Stimulated activated naive CD4-positive, alpha-beta T cell treated with Interleukin-2 at 50 U/mL for 16 hours (primary cell): ENCODE measurements around the gene PSMD7.
A peak's percentile ranks its signal among the peaks of the same experiment; 100 is the strongest.

Experiments
- DNase-seq: peaks from one replicate; lab custom pipeline; 2025; lab: John Stamatoyannopoulos, UW

Gene PSMD7

DNA sequence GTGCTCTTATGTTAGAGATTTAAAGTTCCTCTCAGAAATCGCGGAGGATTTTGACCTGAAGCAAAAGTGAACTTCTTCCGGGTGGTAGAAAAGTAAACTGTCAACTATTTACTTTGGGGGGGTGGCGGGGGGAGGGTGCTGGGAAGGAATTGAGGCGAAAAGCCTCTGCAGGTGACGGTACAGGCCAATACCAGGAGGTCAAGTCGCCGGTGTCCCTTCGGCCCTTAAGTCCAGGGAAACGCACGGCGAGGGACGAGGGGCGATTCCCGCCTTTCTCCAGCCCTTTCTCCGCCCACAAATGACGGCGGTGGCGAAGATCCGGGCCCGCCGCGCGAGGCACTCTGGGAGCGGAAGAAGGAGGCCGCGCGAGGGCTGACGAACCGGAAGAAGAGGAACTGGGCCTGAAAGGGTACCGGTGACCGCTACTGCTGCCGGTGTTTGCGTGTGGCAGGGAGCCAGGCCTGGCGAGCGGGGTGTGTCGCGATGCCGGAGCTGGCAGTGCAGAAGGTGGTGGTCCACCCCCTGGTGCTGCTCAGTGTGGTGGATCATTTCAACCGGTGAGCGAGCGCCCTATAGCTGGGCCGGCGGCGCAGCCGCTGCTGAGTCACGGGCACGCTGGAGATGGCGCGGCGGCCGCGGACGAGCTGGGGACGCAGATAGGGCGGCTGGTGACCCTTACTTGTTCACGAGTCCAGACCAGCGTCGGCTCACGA is at the start of gene PSMD7:
PSMD7 (plus strand) TSS at position 383 of the 713 bp plus-strand sequence; CDS start at position 484, 101 bp downstream.
- DNase-seq, result peak; percentile 88

DNA sequence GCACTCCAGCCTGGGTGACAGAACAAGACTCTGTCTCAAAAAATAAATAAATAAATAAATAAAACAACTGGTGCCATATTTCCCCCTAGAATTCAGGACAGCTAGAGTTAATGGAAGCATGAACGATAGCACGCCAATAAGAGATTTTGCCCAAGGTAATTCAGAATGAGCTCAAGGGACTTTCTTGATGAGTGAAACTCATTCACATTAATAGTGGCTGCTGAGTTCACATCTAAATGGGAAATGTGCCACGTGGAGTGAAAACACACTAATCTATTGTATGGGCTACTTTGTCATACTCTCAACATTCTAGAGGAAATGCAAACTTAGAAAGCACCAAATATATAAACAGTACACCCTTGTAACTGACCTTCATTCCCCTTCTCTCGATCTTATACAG is 47.4 kb upstream of the PSMD7 start:
- no peak for DNase-seq

DNA sequence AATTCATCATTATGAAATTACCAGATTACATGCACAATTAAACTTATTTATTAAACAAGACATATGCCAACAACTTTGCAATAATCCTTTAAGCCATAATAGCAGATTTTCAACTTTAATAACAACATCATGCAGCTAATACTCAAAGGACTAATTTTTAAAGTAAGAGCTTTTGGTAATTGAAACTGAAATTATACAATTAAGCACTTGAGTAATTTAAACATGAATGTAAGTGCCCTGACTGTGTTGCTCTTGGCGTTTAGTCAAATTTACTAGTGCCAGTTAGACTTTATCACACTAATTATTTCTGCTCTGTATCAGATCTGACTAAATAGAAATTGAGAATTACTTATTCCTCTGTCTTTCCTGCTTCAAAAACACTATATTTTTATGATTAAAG is 46.8 kb upstream of the PSMD7 start:
- DNase-seq, result no peak

DNA sequence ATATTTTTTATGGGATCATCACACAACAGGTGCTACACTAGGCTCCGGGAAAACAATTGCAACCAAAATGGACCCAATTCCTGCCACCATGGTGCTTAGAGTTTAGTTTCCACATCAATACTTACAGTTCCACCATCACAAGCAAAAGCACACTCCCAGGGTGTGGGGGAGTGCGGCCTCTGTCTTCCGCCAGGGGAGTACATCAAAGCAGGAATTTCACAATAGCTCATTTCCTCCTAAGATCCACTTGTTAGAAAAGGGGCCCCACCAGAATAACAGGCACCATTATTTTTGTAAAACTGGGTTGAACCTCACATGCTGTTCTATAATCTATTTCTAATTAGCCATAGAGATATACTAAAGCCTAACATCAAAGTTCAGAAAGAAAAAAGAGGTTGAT is 44.3 kb upstream of the PSMD7 start:
- no peak for DNase-seq

DNA sequence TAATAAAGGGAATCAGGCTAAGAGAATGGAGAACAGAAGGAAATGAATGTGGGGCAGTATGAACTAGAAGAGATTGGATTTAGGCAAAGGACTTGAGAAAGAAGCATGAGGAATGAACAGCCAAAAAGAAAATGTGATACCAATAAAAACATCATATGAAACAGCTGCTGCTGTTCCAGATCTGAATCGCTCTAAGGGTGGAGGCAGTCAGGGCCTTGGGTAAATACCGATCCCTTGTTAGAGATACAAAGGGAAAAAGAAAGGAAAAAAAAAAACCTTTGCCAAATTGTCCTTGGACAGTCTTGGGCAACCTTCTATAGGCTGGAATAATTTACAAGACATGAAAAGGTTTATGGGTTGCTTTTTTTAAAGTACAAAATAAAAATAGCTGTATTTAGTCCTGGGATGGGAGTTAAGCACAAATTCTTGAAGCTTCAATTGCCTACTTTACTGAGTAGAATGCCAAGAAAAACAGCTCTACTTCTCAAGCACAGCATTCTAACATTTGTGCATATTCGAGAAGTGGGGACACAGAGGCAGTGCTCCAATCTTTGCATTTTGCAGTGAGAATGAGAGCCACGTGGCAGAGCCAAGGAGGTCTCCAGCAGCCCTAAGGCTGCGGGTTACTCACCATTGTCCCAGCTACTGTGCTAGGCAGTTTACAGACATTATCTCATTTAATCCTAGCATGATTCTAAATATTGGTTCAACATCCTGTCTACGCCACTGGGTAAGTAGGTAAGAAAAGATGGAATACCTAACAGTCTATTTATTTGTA is 43.3 kb upstream of the PSMD7 start:
- no peak for DNase-seq

DNA sequence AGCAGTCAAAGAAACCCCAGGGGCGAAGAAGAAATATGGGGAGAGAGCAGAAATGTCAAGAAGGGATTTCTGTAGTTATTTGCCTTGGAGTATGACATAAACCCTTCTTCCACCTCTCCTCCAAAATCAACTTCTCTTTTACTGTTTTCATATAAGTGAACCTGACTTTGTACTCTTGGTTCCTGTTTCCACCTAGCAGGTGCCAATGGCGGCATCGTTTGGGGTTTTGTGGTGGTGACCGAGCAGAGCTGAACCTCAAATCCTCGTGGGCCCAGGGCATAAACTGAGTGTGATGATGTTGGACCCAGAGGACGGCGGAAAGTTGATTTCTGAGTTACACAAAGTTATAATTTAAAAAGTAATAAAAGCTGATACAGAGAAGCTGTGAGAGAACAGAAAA is 39.6 kb upstream of the PSMD7 start:
- DNase-seq, result no peak

DNA sequence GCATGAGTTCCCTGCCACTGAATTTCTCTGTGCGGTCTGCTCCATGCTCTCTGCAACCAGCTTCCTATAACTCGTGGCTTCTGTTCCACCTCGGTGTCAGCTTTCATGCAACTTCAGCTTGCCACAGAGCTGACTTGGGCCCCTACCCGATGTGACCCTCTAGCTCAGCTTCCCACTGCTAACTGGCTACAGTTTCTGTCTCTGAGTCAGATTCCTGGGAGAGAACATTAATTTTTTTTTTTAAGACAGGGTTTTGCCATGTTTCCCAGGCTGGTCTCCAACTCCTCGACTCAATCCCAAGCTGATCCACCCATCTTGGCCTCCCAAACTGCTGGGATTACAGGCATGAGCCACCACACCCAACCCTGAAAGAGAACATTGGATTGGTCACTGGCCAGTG is 35.5 kb upstream of the PSMD7 start:
- no peak for DNase-seq

DNA sequence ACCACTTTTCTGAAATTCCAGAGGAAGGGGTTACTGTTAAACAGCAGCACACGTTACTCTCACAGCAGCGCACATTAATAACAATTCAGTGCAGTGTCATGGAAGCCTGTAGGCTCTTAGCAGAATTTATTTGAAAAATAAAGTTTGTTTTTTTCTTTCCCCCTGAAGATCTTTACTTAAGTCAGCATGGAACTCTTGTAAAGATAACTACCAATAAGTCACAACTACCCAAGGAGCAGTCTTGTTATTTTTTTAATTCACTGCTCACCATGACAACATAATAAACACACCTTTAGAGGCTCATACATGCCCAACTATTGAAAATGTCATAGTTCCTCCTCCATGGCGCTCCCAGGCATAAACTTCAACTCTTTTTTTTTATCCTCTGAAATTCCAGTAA is 31.8 kb upstream of the PSMD7 start:
- no peak for DNase-seq

DNA sequence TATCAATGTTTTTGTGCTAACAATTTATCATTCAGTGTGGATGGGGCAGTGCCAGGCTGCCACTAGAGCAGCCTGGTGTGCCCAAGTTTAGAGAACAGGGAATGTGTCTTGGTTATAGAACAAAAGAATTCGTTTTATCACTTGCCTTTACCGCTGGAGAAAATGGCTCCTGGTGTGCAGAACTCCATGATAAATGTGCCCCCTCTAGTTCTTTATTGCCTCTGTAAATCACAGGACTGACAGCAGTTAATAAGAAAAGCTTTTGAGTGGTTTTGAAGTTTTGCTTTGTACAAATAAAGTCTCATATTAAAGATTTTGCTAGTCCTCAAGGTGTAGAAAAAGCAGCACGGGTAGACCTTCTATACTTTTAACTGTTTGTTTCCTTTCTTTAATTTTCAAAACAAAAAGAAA is 28.2 kb upstream of the PSMD7 start:
- no peak for DNase-seq

DNA sequence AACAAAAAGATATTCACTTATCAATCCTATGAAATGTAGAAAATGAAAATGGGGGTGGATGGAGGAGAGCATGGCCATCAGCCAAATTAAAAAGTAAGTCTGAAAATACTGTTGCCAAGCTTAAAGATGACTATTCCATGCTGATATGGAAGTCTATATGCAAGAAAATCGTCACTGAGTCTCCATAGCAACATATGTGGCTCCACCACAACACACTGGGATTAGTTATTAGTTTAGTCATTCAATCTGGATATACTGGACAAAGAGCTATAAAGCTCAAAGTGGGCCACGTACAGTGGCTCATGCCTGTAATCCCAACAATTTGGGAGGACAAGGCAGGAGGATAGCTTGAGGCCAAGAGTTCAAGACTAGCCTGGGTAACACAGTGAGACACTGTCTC is 24.7 kb upstream of the PSMD7 start:
- no peak for DNase-seq

DNA sequence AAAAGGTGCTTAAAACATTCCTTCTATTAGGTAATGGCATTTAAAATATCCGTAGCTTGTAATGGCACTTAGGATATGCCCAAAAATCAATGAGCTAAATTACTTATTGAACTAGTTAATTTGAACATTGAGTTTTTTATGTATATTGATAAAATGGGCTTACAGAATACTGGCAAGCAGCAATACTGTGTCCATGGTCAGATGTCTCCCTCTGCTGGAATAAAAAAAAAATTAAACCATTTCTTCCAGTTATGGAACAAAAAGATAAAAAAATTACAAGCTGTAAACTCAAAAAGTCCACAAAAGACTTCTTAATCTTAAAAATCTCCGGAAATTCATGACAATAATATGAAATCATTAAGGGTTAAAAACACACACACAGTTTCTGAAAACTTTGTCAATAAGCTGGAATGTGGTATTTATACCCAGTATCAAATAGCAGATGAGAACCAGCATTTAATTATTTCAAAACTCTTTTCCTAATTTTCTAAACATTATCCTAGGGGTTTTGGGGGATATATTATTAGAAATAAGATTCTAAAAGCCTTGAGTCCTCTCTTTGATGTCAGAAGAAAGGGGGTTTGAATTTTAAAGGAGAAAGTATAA is 21.5 kb upstream of the PSMD7 start:
- DNase-seq, result no peak

DNA sequence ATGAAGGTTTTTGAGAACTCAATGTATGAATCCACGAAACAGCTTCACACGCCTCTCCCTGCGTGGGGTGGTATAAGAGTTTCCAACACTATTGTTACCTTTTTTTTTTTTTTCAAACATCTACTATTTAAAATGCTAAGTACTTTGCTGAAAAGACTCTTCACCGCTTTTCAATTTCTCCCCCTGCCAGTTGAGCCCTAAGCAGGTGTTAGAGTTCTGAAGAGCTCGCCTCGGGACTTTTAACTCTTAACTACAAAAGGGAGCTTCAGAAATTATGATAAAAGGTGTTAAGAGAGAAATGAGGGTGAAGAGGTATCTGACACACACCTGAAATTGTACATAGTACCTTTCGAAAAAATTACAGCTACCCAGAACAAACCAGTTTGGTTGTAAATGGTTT is 20.9 kb upstream of the PSMD7 start:
- no peak for DNase-seq

DNA sequence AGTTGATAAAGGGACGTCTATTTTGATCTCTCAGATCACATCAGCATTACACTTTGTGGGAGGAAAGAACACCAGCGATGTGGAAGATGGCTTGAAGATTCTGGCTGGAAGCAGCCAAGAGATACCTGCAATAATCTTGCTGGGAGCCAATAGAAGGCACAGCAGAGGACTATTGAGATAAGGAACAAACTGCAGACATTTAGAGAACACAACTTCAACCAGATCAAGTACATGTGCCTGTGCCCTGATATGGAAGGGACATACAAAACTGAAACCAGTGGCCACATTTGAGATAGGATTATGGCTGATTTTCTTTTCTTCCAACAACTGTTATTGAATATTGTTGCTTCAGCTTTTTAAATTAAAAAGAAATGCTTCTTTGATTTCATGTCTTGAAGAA is 18.6 kb upstream of the PSMD7 start:
- DNase-seq, result no peak

DNA sequence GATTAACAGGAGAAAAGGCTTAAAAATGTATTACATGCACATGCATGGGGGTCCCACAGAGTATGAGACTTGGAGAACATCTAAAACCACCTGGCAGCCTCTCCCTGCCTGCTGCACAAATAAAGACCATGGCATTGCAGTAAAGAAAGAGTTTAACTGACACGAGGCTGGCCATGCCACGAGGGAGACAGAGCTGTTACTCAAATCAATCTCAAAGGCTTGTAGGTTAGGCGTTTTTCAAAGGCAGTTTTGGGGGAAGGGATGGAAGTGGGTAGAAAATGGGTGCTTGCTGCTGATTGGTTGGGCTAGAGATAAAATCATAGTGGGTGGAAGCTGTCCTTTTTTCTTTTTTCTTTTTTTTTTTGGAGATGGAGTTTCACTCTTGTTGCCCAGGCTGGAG is 17.3 kb upstream of the PSMD7 start:
- no peak for DNase-seq

DNA sequence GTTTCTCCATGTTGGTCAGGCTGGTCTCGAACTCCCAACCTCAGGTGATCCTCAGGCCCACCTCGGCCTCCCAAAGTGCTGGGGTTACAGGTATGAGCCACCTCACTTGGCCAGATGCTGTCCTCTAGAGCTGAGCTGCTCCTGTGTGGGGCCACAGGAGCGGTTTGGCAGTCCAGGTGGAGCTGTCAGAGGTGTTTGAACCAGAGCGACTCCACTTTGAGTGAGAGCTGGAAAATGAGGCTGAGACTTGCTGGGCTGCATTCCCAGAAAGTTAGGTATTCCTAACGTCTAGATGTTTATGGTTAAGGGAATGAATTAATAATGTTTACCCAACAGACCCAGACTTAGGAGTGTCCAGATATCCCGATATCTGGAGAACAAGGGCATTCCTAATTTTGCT is 16.8 kb upstream of the PSMD7 start:
- no peak for DNase-seq

DNA sequence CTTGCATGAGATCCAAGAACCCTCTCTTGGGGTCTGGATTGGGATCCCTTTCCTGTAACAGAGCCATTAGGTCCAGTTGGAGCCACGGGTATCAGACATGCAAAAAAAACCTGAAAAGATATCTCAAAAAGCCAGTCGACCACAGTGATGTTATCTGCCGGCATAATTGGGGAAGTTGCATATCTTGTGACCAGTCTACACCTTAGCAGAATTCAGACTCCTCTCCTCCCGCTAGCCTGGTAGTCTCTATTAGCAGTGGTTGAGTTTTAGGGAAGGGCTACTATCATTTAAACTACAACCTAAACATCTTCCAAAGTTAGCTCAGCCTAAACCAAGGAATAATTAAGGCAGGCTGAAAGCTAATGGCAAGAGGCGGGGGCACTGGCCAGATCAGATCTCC is 16.2 kb upstream of the PSMD7 start:
- no peak for DNase-seq

DNA sequence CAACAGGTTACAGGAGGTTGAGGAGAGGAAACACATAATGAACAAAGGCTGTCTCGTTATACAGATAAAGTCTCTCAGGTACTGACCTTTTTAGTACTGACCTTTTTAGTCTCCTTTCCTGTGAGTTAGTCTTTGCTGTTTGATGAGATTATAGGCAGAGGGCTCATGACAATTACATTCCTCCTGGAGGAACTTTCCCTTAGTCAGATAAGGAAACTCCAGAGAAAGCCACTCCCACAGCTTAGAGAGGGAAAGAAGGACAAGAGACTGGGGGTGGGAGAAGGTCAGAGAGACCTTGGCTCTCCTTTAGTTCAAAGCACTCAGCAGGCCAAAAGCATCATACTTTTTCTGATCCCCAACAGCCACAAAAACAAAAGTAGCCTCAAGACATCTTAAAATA is 15.3 kb upstream of the PSMD7 start:
- no peak for DNase-seq

DNA sequence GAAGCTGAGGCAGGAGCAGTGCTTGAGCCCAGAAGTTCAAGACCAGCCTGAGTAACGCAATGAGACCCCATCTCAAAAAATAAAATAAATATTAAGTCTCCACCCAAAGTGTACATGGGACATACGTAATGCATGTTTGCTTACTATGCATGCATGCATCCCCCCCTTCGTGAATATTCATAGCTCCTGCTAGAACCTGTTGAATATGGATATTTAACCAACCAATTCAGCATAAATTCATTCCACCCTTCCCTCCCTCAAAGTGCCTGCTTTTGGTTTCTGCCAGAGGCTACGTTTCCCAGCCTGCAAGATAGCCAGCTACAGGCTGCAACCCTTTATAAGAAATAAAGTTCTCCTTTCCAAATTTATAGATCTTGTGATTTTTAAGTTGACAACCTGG is 12.9 kb upstream of the PSMD7 start:
- no peak for DNase-seq

DNA sequence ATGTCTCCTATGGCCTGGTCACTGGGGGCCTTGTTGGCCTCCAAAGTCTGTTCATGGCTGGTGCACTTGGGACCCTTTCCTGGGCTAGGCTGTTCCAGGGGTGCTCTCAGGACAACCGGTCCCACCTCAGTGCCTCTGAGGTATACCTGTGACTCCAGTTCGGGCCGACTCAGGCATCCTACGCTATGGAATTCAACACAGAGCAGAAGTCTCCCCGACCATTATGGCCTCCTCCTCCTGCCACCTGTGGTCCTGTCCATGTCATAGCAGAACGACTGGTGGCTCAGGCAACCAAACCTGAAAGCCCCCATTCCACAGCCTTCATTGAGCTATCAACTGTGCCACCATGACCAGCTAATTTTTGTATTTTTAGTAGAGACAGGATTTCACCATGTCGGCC is 8.5 kb upstream of the PSMD7 start:
- DNase-seq, result no peak

DNA sequence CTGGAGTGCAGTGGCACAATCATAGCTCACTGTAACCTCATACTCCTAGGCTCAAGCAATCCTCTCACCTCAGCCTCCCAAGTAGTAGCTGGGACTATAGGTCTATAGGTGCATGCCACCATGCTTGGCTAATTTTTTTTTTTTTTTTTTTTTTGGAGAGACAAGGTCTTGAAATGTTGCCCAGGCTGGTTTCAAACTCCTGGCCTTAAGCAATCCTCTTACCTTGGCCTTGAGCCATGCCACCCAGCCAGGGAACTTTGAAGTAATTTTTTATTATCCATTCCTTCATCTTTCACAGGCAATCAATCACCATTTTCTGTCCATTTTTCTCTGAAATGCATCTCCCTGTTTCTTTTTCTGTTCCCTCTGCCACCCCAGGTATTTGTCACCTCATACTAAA is 6.3 kb upstream of the PSMD7 start:
- no peak for DNase-seq

DNA sequence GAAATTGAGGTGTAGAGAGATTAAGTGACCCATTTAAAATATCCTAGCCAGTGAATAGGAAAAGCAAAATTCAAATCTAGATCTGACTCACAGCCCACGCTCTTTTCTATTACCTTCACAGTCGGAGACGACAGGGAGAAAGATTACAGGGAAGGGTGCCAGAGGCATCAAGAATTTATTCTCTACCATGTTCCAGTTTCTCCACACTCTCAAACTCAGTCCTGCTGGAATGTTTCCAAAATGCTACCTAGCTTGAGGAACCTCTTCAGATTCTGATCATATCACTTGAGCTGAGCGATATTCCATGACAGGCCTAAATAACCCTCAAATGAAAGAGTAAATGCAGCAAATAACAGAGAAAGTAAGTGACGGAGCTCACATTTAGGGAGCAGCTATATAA is 5.4 kb upstream of the PSMD7 start:
- DNase-seq, result no peak

DNA sequence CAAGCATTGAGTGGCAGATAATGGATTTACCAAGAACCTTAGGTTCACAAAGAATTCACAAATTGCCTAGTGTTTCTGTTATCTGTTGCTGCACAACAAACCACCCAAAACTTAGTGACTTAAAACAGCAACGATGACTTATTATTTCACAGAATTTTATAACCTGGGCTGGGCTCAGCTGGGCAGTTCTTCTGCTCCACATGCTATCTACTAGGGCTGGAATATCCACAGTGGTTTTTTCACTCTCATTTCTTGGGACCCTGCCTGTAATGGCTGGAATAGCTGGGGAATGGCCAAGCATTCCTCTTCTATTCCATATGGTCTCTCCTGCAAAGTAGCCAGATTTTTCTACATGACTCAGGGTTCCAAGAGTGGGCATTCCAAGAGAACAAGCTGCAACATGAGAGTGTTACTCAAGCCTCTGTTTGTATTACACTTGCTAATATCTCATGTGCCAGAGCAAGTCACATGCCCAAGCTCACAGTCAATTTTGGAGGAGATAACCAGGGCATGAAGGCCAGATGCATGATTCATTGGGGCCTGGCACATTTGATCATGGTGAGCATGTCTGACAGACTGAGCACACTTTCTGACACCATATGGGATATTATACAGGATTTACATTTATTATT is 4.9 kb upstream of the PSMD7 start:
- DNase-seq, result no peak

DNA sequence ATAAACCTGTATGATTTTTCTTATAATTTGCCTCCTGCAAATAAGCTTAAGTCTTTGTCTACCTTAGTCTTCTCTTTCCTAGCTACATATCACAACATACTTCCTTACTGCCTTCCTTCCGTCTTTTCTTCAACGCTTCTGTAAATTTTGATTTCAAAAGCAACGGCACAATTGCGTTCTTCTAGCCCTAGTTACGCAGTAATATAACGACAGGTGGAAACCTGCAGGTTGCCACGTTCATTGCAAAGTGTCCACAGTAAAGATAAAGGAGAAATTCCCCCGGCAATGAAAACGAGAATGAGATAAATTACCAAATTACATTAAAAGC is 546 bp upstream of the PSMD7 start:
- DNase-seq, result no peak
